Natural killer cell (primary cell): Measurements from ENCODE around the gene ACO2. TPM values are rescaled to one million over a fixed set of nuclear protein-coding genes. Genes with fewer than 3 reads are reported as not detected.

Source experiments
- ATAC-seq, 3 donors: fragments of 150-1000 bp in 2 of 3; fragments of 200-7000 bp in 1 of 3; cut with Tn5 transposase; 1 replicate in 1 of 3; 2 replicates in 2 of 3; pipeline ENCODE4 v1.10.0; 2021; ENCODE audit warnings: mild to moderate bottlenecking in 2 of 3, moderate library complexity in 2 of 3
- DNase-seq, 2 donors: peaks; one replicate each; pipeline versions ENCODE4 v3.0.0 to v3.0.0-alpha.2; 2013 to 2021; ENCODE audit warnings: mixed read lengths in 1 of 2
- H3K27ac ChIP-seq: one replicate; pipeline ENCODE4 v1.5.1; 2013; ENCODE audit warnings: mild to moderate bottlenecking, low read length
- H3K27me3 ChIP-seq: one replicate; pipeline ENCODE4 v1.6.1; 2013; ENCODE audit warnings: low read length; ENCODE audit not compliant: control insufficient read depth, insufficient read depth
- H3K36me3 ChIP-seq: one replicate; pipeline ENCODE4 v1.6.1; 2013; ENCODE audit warnings: low read length; ENCODE audit not compliant: control insufficient read depth, insufficient read depth
- H3K4me1 ChIP-seq: one replicate; pipeline ENCODE4 v1.6.1; 2013; ENCODE audit warnings: low read length; ENCODE audit not compliant: control insufficient read depth, insufficient read depth
- H3K4me3 ChIP-seq: one replicate; pipeline ENCODE4 v1.5.1; 2013; ENCODE audit warnings: low read length
- H3K9me3 ChIP-seq: one replicate; pipeline ENCODE4 v1.6.1; 2013; ENCODE audit warnings: low read length; ENCODE audit not compliant: control insufficient read depth, insufficient read depth
- H3K27ac Mint-ChIP-seq, 2 donors: one replicate each; pipeline ENCODE4 v1.8.0; 2022; ENCODE audit warnings: mild to moderate bottlenecking in 2 of 2, mixed read lengths in 2 of 2, moderate library complexity in 1 of 2
- H3K27me3 Mint-ChIP-seq, 2 donors: one replicate each; pipeline ENCODE4 v1.8.0; 2022; ENCODE audit warnings: low read depth in 2 of 2, mixed read lengths in 2 of 2
- H3K36me3 Mint-ChIP-seq: one replicate; pipeline ENCODE4 v1.8.0; 2022; ENCODE audit warnings: mixed read lengths
- H3K4me1 Mint-ChIP-seq, 2 donors: one replicate each; pipeline ENCODE4 v1.8.0; 2022; ENCODE audit warnings: mixed read lengths in 2 of 2
- H3K4me3 Mint-ChIP-seq: one replicate; pipeline ENCODE4 v1.8.0; 2022; ENCODE audit warnings: mild to moderate bottlenecking, moderate library complexity, mixed read lengths
- H3K9me3 Mint-ChIP-seq, 2 donors: one replicate each; pipeline ENCODE4 v1.8.0; 2022; ENCODE audit warnings: mixed read lengths in 2 of 2
- CTCF ChIP-seq: fragments of 200-600 bp; IDR thresholded peaks from one replicate; pipeline ENCODE4 v1.8.0; 2022; ENCODE audit warnings: antibody characterized with exemption
- WGBS: methylation state at CpG from one replicate; pipeline ENCODE4 v1.1.7; 2013; ENCODE audit warnings: missing lambda C conversion rate; ENCODE audit not compliant: insufficient coverage; 5-methylcytosine and 5-hydroxymethylcytosine counted together
- intact Hi-C: fragments of 100-400 bp; cut with micrococcal nuclease; formaldehyde crosslinking; loops from one replicate; pipeline ENCODE4 v1.14.2; 2022
- total RNA-seq, 4 donors: library from RNA; stranded (reverse); fragments of 120-200 nt in 1 of 4; gene quantifications; one replicate each; pipeline versions ENCODE4 v1.2.3 to v1.2.4, GENCODE V29; 2013 to 2022

Gene ACO2
- total RNA-seq, 3 donors from 2014 or later (not counting 1 experiment from before 2014, with no cell fraction given) = 77.9 to 99.8 (median 89.5) TPM

- Mint-ChIP-seq H3K9me3 (no peaks in the 10 kb centered on the region), H3K4me1 (peaks cover 20 to 51% of the 10 kb centered on the region in 2 donors), H3K36me3 (no peaks in the 10 kb centered on the region), H3K27ac (peak overlapping the region in 1 of 2 donors; percentile 31), H3K4me3 (no peak overlapping the region), H3K27me3 (no peaks in the 10 kb centered on the region)
- 89% methylated on average over 3 of the region's 3 CpGs for WGBS
- H3K27me3 ChIP-seq = no peaks in the 10 kb centered on the region
- no peaks in the 10 kb centered on the region for H3K36me3 ChIP-seq
- ATAC-seq = no peak
- TF ChIP-seq CTCF = no peak
- no peaks in the 10 kb centered on the region for H3K9me3 ChIP-seq
- H3K4me1 ChIP-seq = peaks cover 5% of the 10 kb centered on the region
- H3K4me3 ChIP-seq = no peak overlapping the region
- DNase-seq = no peak
- intact Hi-C loops = no loop called here
- H3K27ac ChIP-seq = no peak overlapping the region
These were observed 19.9 kb downstream of the ACO2 start for GRCh38 chr22:41488596-41489385.

- Histone ChIP-seq H3K4me1 (no peaks in the 10 kb centered on the region), H3K9me3 (no peaks in the 10 kb centered on the region), H3K27me3 (no peaks in the 10 kb centered on the region), H3K4me3 (no peak overlapping the region), H3K36me3 (peaks cover 2% of the 10 kb centered on the region), H3K27ac (no peak overlapping the region)
- no peak for DNase-seq
- Mint-ChIP-seq H3K4me3 (no peak overlapping the region), H3K27me3 (no peaks in the 10 kb centered on the region), H3K4me1 (peaks cover 20 to 40% of the 10 kb centered on the region in 2 donors), H3K9me3 (no peaks in the 10 kb centered on the region), H3K36me3 (no peaks in the 10 kb centered on the region), H3K27ac (no peak overlapping the region)
- WGBS = 100% methylated on average over 1 of the region's 5 CpGs
- TF ChIP-seq CTCF = no peak
- ATAC-seq = no peak
- intact Hi-C loops = no loop called here
These were observed 22.6 kb downstream of the ACO2 start for GRCh38 chr22:41491374-41492100.

GRCh38 chr22:41498303-41498835 is 29.5 kb downstream of the ACO2 start:
- Histone ChIP-seq H3K9me3 (no peaks in the 10 kb centered on the region), H3K4me1 (no peaks in the 10 kb centered on the region), H3K27me3 (no peaks in the 10 kb centered on the region), H3K4me3 (no peak overlapping the region), H3K27ac (no peak overlapping the region), H3K36me3 (peaks cover 14% of the 10 kb centered on the region)
- ATAC-seq (no peak), DNase-seq (no peak)
- Mint-ChIP-seq H3K4me1 (no peaks in the 10 kb centered on the region), H3K27me3 (no peaks in the 10 kb centered on the region), H3K27ac (no peak overlapping the region), H3K36me3 (no peaks in the 10 kb centered on the region), H3K4me3 (no peak overlapping the region), H3K9me3 (no peaks in the 10 kb centered on the region)
- no peak for TF ChIP-seq CTCF
- 97% methylated on average over 6 of the region's 6 CpGs for WGBS
- intact Hi-C loops = no loop called here
